Mesendoderm (in vitro differentiated cells): ENCODE results near the gene RSPH4A.

Experiments
- DNase-seq: peaks from one replicate; pipeline ENCODE4 v3.0.0; 2013
- H2AK5ac ChIP-seq: 2 replicates; pipeline ENCODE4 v1.6.1; 2013; ENCODE audit warnings: low read length, inconsistent platforms
- H2BK120ac ChIP-seq: 2 replicates; pipeline ENCODE4 v1.6.1; 2013; ENCODE audit warnings: low read depth, mild to moderate bottlenecking, low read length, moderate library complexity, mixed read lengths
- H2BK15ac ChIP-seq: replicated peaks from 2 replicates; pipeline ENCODE4 v1.6.1; 2013; ENCODE audit warnings: low read depth, mild to moderate bottlenecking, moderate library complexity
- H2BK5ac ChIP-seq: 2 replicates; pipeline ENCODE4 v1.6.1; 2013; ENCODE audit warnings: low read length, inconsistent platforms
- H3K18ac ChIP-seq: 2 replicates; pipeline ENCODE4 v1.6.1; 2013; ENCODE audit warnings: mild to moderate bottlenecking, low read length, mixed read lengths
- H3K23ac ChIP-seq: one replicate; pipeline ENCODE4 v1.6.1; 2013; ENCODE audit warnings: low read length
- H3K27ac ChIP-seq: 2 replicates; pipeline ENCODE4 v1.5.1; 2013; ENCODE audit warnings: low read depth, mild to moderate bottlenecking, inconsistent platforms, low read length, moderate library complexity
- H3K27me3 ChIP-seq: 2 replicates; pipeline ENCODE4 v1.6.1; 2013; ENCODE audit warnings: low read length, control low read depth, mild to moderate bottlenecking, inconsistent platforms; ENCODE audit not compliant: insufficient read depth, poor library complexity
- H3K36me3 ChIP-seq: 2 replicates; pipeline ENCODE4 v1.6.1; 2013; ENCODE audit warnings: low read length, inconsistent platforms; ENCODE audit not compliant: control insufficient read depth, insufficient read depth
- H3K4ac ChIP-seq: one replicate; pipeline ENCODE4 v1.6.1; 2013; ENCODE audit warnings: low read depth, mild to moderate bottlenecking, low read length, moderate library complexity
- H3K4me1 ChIP-seq: 2 replicates; pipeline ENCODE4 v1.6.1; 2013; ENCODE audit warnings: low read depth, low read length, inconsistent platforms; ENCODE audit not compliant: control insufficient read depth
- H3K4me2 ChIP-seq: 2 replicates; pipeline ENCODE4 v1.6.1; 2013; ENCODE audit warnings: low read length
- H3K4me3 ChIP-seq: 2 replicates; pipeline ENCODE4 v1.5.1; 2013; ENCODE audit warnings: mild to moderate bottlenecking, low read length
- H3K56ac ChIP-seq: one replicate; pipeline ENCODE4 v1.6.1; 2013; ENCODE audit warnings: low read length
- H3K79me1 ChIP-seq: 2 replicates; pipeline ENCODE4 v1.6.1; 2013; ENCODE audit warnings: low read length, inconsistent platforms
- H3K79me2 ChIP-seq: 2 replicates; pipeline ENCODE4 v1.6.1; 2013; ENCODE audit warnings: mild to moderate bottlenecking, low read length; ENCODE audit not compliant: control insufficient read depth, insufficient read depth
- H3K9ac ChIP-seq: 2 replicates; pipeline ENCODE4 v1.6.1; 2013; ENCODE audit warnings: low read length, inconsistent platforms
- H4K5ac ChIP-seq: one replicate; pipeline ENCODE4 v1.6.1; 2013; ENCODE audit warnings: low read length
- H4K8ac ChIP-seq: one replicate; pipeline ENCODE4 v1.6.1; 2013; ENCODE audit warnings: low read depth, mild to moderate bottlenecking, control low read depth, low read length, moderate library complexity
- WGBS: extraction: QIAGEN DNeasy Blood & Tissue Kit; methylation state at CpG from one replicate; pipeline ENCODE4 v1.1.7; 2013; ENCODE audit warnings: low lambda C conversion rate, missing lambda C conversion rate; ENCODE audit not compliant: insufficient coverage; ENCODE audit errors: extremely low coverage; 5-methylcytosine and 5-hydroxymethylcytosine counted together

Gene RSPH4A

GRCh38 chr6:116631379-116631990 lies 15.2 kb downstream of the RSPH4A start:
- no peaks in the 10 kb centered on the region for H3K79me1 ChIP-seq
- no peak overlapping the region for H4K8ac ChIP-seq
- no peak overlapping the region for H4K5ac ChIP-seq
- H3K27ac ChIP-seq, result no peak overlapping the region
- no peak overlapping the region for H3K4ac ChIP-seq
- H3K18ac ChIP-seq, result no peak overlapping the region
- H3K36me3 ChIP-seq, result no peaks in the 10 kb centered on the region
- no peak overlapping the region for H2BK120ac ChIP-seq
- no CpG with 5 or more reads among the region's 5 CpGs for WGBS
- H3K9ac ChIP-seq, result no peak overlapping the region
- no peak overlapping the region for H3K56ac ChIP-seq
- H2BK5ac ChIP-seq, result no peak overlapping the region
- H3K4me1 ChIP-seq, result no peaks in the 10 kb centered on the region
- H2BK15ac ChIP-seq, result no peak overlapping the region
- no peak overlapping the region for H3K4me2 ChIP-seq
- DNase-seq, result peak; percentile 4
- H2AK5ac ChIP-seq, result no peak overlapping the region
- H3K23ac ChIP-seq, result no peak overlapping the region
- no peaks in the 10 kb centered on the region for H3K27me3 ChIP-seq
- H3K4me3 ChIP-seq, result no peak overlapping the region
- H3K79me2 ChIP-seq, result no peaks in the 10 kb centered on the region

- H2BK15ac ChIP-seq, result no peak overlapping the region
- no peak overlapping the region for H4K8ac ChIP-seq
- no CpG with 5 or more reads among the region's 2 CpGs for WGBS
- no peak overlapping the region for H2AK5ac ChIP-seq
- no peaks in the 10 kb centered on the region for H3K36me3 ChIP-seq
- H3K56ac ChIP-seq, result no peak overlapping the region
- H3K79me1 ChIP-seq, result no peaks in the 10 kb centered on the region
- no peaks in the 10 kb centered on the region for H3K27me3 ChIP-seq
- H2BK120ac ChIP-seq, result no peak overlapping the region
- peak; percentile 63 for DNase-seq
- H3K4me2 ChIP-seq, result no peak overlapping the region
- no peak overlapping the region for H4K5ac ChIP-seq
- no peak overlapping the region for H3K18ac ChIP-seq
- no peak overlapping the region for H3K23ac ChIP-seq
- H2BK5ac ChIP-seq, result no peak overlapping the region
- no peak overlapping the region for H3K9ac ChIP-seq
- H3K4me3 ChIP-seq, result no peak overlapping the region
- H3K27ac ChIP-seq, result no peak overlapping the region
- no peak overlapping the region for H3K4ac ChIP-seq
- H3K79me2 ChIP-seq, result no peaks in the 10 kb centered on the region
- no peaks in the 10 kb centered on the region for H3K4me1 ChIP-seq
Measured at GRCh38 chr6:116633685-116634084, 17.4 kb downstream of the RSPH4A start.

- Histone ChIP-seq H4K8ac (no peak overlapping the region), H2AK5ac (no peak overlapping the region), H2BK15ac (no peak overlapping the region), H3K27me3 (no peaks in the 10 kb centered on the region), H3K27ac (no peak overlapping the region), H3K9ac (no peak overlapping the region), H3K4me2 (no peak overlapping the region), H3K18ac (no peak overlapping the region), H3K4me1 (no peaks in the 10 kb centered on the region), H3K36me3 (no peaks in the 10 kb centered on the region), H3K79me2 (no peaks in the 10 kb centered on the region), H3K79me1 (no peaks in the 10 kb centered on the region), H2BK5ac (no peak overlapping the region), H3K4me3 (no peak overlapping the region), H2BK120ac (no peak overlapping the region), H4K5ac (no peak overlapping the region), H3K23ac (no peak overlapping the region), H3K4ac (no peak overlapping the region), H3K56ac (no peak overlapping the region)
- DNase-seq, result no peak
- WGBS, result no CpG with 5 or more reads among the region's 5 CpGs
Measured at GRCh38 chr6:116648156-116648555, 31.9 kb downstream of the RSPH4A start.

- Histone ChIP-seq H3K36me3 (no peaks in the 10 kb centered on the region), H3K4me1 (no peaks in the 10 kb centered on the region), H2BK15ac (no peak overlapping the region), H3K79me2 (no peaks in the 10 kb centered on the region), H2BK120ac (no peak overlapping the region), H3K4me3 (no peak overlapping the region), H3K23ac (no peak overlapping the region), H4K8ac (no peak overlapping the region), H4K5ac (no peak overlapping the region), H3K79me1 (no peaks in the 10 kb centered on the region), H2BK5ac (no peak overlapping the region), H3K27me3 (no peaks in the 10 kb centered on the region), H3K27ac (no peak overlapping the region), H3K9ac (no peak overlapping the region), H2AK5ac (no peak overlapping the region), H3K18ac (no peak overlapping the region), H3K4ac (no peak overlapping the region), H3K4me2 (no peak overlapping the region), H3K56ac (no peak overlapping the region)
- no peak for DNase-seq
- WGBS, result 100% methylated on average over 2 of the region's 3 CpGs
Measured at GRCh38 chr6:116649129-116649528, 32.9 kb downstream of the RSPH4A start.

GRCh38 chr6:116651916-116652315 lies 35.6 kb downstream of the RSPH4A start:
- no peak overlapping the region for H3K56ac ChIP-seq
- H3K27me3 ChIP-seq, result no peaks in the 10 kb centered on the region
- H3K36me3 ChIP-seq, result no peaks in the 10 kb centered on the region
- no peak overlapping the region for H2AK5ac ChIP-seq
- no peak overlapping the region for H3K4me3 ChIP-seq
- no peaks in the 10 kb centered on the region for H3K79me2 ChIP-seq
- H4K8ac ChIP-seq, result no peak overlapping the region
- 100% methylated on average over 1 of the region's 4 CpGs for WGBS
- H3K4ac ChIP-seq, result no peak overlapping the region
- no peak overlapping the region for H3K18ac ChIP-seq
- no peak overlapping the region for H4K5ac ChIP-seq
- H3K79me1 ChIP-seq, result no peaks in the 10 kb centered on the region
- no peak overlapping the region for H3K4me2 ChIP-seq
- no peak overlapping the region for H2BK15ac ChIP-seq
- no peak overlapping the region for H3K23ac ChIP-seq
- no peak overlapping the region for H2BK120ac ChIP-seq
- H3K9ac ChIP-seq, result no peak overlapping the region
- H3K4me1 ChIP-seq, result no peaks in the 10 kb centered on the region
- no peak overlapping the region for H3K27ac ChIP-seq
- no peak for DNase-seq
- H2BK5ac ChIP-seq, result no peak overlapping the region

- Histone ChIP-seq H3K79me2 (peaks cover 15% of the 10 kb centered on the region), H3K4me2 (no peak overlapping the region), H3K79me1 (peaks cover 9% of the 10 kb centered on the region), H3K4ac (no peak overlapping the region), H3K36me3 (no peaks in the 10 kb centered on the region), H4K5ac (no peak overlapping the region), H3K4me3 (no peak overlapping the region), H3K56ac (no peak overlapping the region), H2BK15ac (no peak overlapping the region), H3K18ac (no peak overlapping the region), H3K27ac (no peak overlapping the region), H3K27me3 (no peaks in the 10 kb centered on the region), H3K4me1 (no peaks in the 10 kb centered on the region), H2BK120ac (no peak overlapping the region), H2BK5ac (no peak overlapping the region), H3K9ac (no peak overlapping the region), H3K23ac (no peak overlapping the region), H2AK5ac (no peak overlapping the region), H4K8ac (no peak overlapping the region)
- no peak for DNase-seq
Measured at GRCh38 chr6:116661594-116661993, 45.3 kb downstream of the RSPH4A start.
